ENCODE data around the gene CENPP.

DNA sequence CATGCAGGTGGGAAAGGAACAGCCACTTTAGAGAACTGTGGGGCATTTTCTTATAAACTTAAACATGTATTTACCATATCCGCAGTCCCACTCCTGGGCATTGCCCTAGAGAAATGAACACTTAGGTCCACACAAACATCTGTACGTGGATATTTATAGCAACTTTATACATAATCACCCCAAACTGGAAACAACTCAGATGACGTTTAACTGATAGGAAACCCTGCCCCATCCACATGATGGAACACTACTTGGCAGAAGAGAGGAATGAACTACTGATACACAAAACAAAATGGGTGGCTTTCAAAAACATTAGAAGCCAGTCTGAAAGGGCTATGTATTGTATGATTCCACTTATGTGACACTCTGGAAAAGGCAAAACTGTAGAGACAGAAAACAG lies 187.6 kb downstream of the CENPP start:
- TF ChIP-seq MYC (IDR thresholded peaks at IDR 0.05; ENCODE audit: low read depth, low read length) (no peak), CTCF (IDR thresholded peaks at IDR 0.05; ENCODE audit: low read depth, low read length) (no peak)

Data from NB4 (cell line).